ENCODE data around the gene SPATC1L.

Gene SPATC1L

GRCh38 chr21:46120301-46121285, 63.7 kb downstream of the SPATC1L start:
- DNase-seq (ENCODE audit: low read depth in 2 of 2): no peak

- no peak for DNase-seq (ENCODE audit: low read depth in 2 of 2)
Measured at GRCh38 chr21:46119637-46120271, 64.5 kb downstream of the SPATC1L start.

GRCh38 chr21:46119144-46119636, 65.1 kb downstream of the SPATC1L start:
- no peak for DNase-seq (ENCODE audit: low read depth in 2 of 2)

GRCh38 chr21:46118316-46119143, 65.7 kb downstream of the SPATC1L start:
- no peak for DNase-seq (ENCODE audit: low read depth in 2 of 2)

GRCh38 chr21:46117586-46118315, 66.5 kb downstream of the SPATC1L start:
- no peak for DNase-seq (ENCODE audit: low read depth in 2 of 2)

GRCh38 chr21:46116776-46117585, 67.3 kb downstream of the SPATC1L start:
- no peak for DNase-seq (ENCODE audit: low read depth in 2 of 2)

GRCh38 chr21:46116189-46116775, 68.0 kb downstream of the SPATC1L start:
- DNase-seq (ENCODE audit: low read depth in 2 of 2): no peak

GRCh38 chr21:46115441-46116188, 68.6 kb downstream of the SPATC1L start:
- no peak for DNase-seq (ENCODE audit: low read depth in 2 of 2)

GRCh38 chr21:46114963-46115362, 69.3 kb downstream of the SPATC1L start:
- no peak for DNase-seq (ENCODE audit: low read depth in 2 of 2)

- DNase-seq (ENCODE audit: low read depth in 2 of 2): no peak
Measured at GRCh38 chr21:46113497-46114176, 70.6 kb downstream of the SPATC1L start.

GRCh38 chr21:46112725-46113215, 71.5 kb downstream of the SPATC1L start:
- DNase-seq (ENCODE audit: low read depth in 2 of 2): no peak

GRCh38 chr21:46111857-46112724, 72.2 kb downstream of the SPATC1L start:
- DNase-seq (ENCODE audit: low read depth in 2 of 2): no peak

GRCh38 chr21:46111193-46111571, 73.1 kb downstream of the SPATC1L start:
- no peak for DNase-seq (ENCODE audit: low read depth in 2 of 2)
